ENCODE measurements around the gene COL6A2.
"Not testable (repeated sequence)": the region's sequence is repeated elsewhere in the genome, so short reads cannot be mapped to it uniquely, and the experiment has no call there.

COL6A2 gene

GRCh38 chr21:46059711-46060455 lies 38.0 kb upstream of the COL6A2 start:
- H3K27ac ChIP-seq = peak overlapping the region in 20 of 21 experiments; percentile 16 to 87 (median 73)
- H3K4me3 ChIP-seq = not testable (repeated sequence)

- Histone ChIP-seq H3K27ac (peak overlapping the region in 20 of 21 experiments; percentile 18 to 87 (median 74)), H3K4me3 (no peak overlapping the region)
Observed at GRCh38 chr21:46060596-46061061, 37.3 kb upstream of the COL6A2 start.

GRCh38 chr21:46061063-46061462 lies 36.8 kb upstream of the COL6A2 start:
- peak overlapping the region in 19 of 21 experiments; percentile 8 to 86 (median 70) for H3K27ac ChIP-seq
- no peak overlapping the region for H3K4me3 ChIP-seq

- H3K4me3 ChIP-seq = no peak overlapping the region
- peak overlapping the region in 20 of 21 experiments; percentile 8 to 86 (median 70) for H3K27ac ChIP-seq
Observed at GRCh38 chr21:46061518-46061917, 36.4 kb upstream of the COL6A2 start.

GRCh38 chr21:46061950-46062349 lies 36.0 kb upstream of the COL6A2 start:
- Histone ChIP-seq H3K27ac (peak overlapping the region in 20 of 21 experiments; percentile 8 to 86 (median 70)), H3K4me3 (no peak overlapping the region)

GRCh38 chr21:46062471-46063211 lies 35.3 kb upstream of the COL6A2 start:
- H3K27ac ChIP-seq = peak overlapping the region in 19 of 21 experiments; percentile 13 to 86 (median 70)
- H3K4me3 ChIP-seq = no peak overlapping the region

GRCh38 chr21:46063227-46063626 lies 34.7 kb upstream of the COL6A2 start:
- peak overlapping the region in 17 of 21 experiments; percentile 9 to 86 (median 70) for H3K27ac ChIP-seq
- no peak overlapping the region for H3K4me3 ChIP-seq

GRCh38 chr21:46063734-46064680 lies 33.9 kb upstream of the COL6A2 start:
- Histone ChIP-seq H3K4me3 (no peak overlapping the region), H3K27ac (peak overlapping the region in 14 of 21 experiments; percentile 14 to 86 (median 70))

GRCh38 chr21:46064870-46065214 lies 33.1 kb upstream of the COL6A2 start:
- Histone ChIP-seq H3K4me3 (no peak overlapping the region), H3K27ac (peak overlapping the region in 18 of 21 experiments; percentile 43 to 90 (median 76))

- Histone ChIP-seq H3K4me3 (no peak overlapping the region), H3K27ac (peak overlapping the region in 20 of 21 experiments; percentile 3 to 90 (median 74))
Observed at GRCh38 chr21:46065215-46065913, 32.5 kb upstream of the COL6A2 start.

- H3K27ac ChIP-seq = peak overlapping the region in 20 of 21 experiments; percentile 3 to 90 (median 74)
Observed at GRCh38 chr21:46065914-46066551, 31.9 kb upstream of the COL6A2 start.

GRCh38 chr21:46066591-46067331 lies 31.2 kb upstream of the COL6A2 start:
- H3K4me3 ChIP-seq = no peak overlapping the region
- H3K27ac ChIP-seq = peak overlapping the region in 20 of 21 experiments; percentile 43 to 90 (median 74)

More at GRCh38 chr21:46065914-46066551, 31.9 kb upstream of the COL6A2 start:
- no peak overlapping the region for H3K4me3 ChIP-seq

- Histone ChIP-seq H3K4me3 (no peak overlapping the region), H3K27ac (peak overlapping the region in 19 of 21 experiments; percentile 17 to 90 (median 76))
Observed at GRCh38 chr21:46067505-46068201, 30.3 kb upstream of the COL6A2 start.

- H3K27ac ChIP-seq = no peak overlapping the region
- no peak overlapping the region for H3K4me3 ChIP-seq
Observed at GRCh38 chr21:46068516-46069079, 29.3 kb upstream of the COL6A2 start.

GRCh38 chr21:46069166-46069565 lies 28.7 kb upstream of the COL6A2 start:
- H3K27ac ChIP-seq = no peak overlapping the region

GRCh38 chr21:46069719-46070279 lies 28.1 kb upstream of the COL6A2 start:
- Histone ChIP-seq H3K4me3 (no peak overlapping the region), H3K27ac (no peak overlapping the region)

More at GRCh38 chr21:46069166-46069565, 28.7 kb upstream of the COL6A2 start:
- H3K4me3 ChIP-seq = no peak overlapping the region

All from skin epidermis (tissue), 12 donors.